Right hindlimb (tissue), 1 donor: Measurements from ENCODE around the gene MFAP5.
A peak's percentile ranks its signal among the peaks of the same experiment; 100 is the strongest.

Experiments used
- DNase-seq: peaks from one replicate; pipeline ENCODE4 v3.0.0-alpha.2; 2018

MFAP5 gene, protein sequence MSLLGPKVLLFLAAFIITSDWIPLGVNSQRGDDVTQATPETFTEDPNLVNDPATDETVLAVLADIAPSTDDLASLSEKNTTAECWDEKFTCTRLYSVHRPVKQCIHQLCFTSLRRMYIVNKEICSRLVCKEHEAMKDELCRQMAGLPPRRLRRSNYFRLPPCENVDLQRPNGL

GRCh38 chr12:8662593-8662992 is at the start of gene MFAP5:
TSS of gene MFAP5 (minus strand) at chr12:8662826. CDS start at chr12:8662104, 722 bp downstream.
- peak; percentile 70 for DNase-seq

DNA sequence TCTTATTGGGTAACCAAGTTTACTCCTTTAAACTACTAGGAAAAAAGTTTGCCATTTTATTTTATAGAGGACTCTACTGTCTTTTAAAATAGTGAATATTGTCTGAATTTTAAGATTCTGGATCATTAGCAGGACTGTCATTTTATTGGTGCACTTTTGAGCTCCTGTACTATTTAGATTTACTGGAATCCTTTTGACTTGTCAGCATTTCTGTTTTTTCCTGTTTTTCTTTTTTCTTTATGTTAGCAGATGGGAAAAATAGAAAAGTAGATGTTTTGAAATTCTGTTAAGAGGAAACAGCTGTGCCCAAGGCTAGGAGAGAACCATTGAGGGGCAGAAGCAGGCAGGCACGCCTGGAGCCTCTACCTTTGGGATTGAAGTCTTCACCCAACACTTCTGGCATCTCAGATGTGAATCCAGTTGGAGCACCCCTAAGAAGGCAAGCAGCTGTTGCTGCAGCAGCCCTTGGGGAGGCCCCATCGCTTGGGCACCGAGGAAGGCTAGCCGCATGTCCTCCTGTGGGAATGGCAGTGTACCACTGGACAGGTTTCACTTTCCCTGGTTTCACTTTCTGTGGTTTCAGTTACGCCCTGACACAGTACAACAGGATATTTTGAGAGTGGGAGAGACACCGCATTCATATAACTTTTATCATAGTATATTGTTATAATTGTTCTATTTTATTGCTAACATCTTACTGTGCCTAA is 46.7 kb upstream of the MFAP5 start:
- DNase-seq: no peak

GRCh38 chr12:8702159-8702558 is 39.5 kb upstream of the MFAP5 start:
- DNase-seq: no peak

DNA sequence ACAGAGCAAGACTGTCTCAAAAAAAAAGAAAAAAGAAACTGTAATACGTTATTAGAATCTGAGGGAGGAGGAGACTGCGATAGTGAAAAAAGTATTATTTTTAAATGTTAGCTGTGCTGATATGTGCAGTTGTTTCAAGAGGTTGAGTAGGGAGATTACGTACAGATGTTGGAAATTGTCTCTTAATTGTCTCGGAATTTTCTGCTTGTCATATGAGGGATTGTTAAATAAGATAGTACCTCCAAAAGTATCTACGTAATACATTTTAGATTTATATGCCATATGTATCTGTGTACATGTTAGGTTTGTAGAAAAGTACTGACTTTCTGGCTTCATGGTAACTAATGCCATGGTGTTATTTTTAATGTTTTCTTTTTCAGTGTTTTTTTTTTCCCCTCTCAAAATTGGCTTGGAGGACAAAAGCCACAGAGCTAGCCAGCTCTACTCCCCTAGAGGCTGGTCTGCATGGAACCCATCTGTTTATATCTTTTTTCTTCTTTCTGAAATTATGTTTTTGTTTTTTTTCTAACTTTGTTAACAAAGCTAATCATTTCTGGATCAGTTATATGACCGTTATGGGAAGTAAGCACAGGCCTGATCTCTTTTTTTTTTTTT is 38.5 kb upstream of the MFAP5 start:
- no peak for DNase-seq

DNA sequence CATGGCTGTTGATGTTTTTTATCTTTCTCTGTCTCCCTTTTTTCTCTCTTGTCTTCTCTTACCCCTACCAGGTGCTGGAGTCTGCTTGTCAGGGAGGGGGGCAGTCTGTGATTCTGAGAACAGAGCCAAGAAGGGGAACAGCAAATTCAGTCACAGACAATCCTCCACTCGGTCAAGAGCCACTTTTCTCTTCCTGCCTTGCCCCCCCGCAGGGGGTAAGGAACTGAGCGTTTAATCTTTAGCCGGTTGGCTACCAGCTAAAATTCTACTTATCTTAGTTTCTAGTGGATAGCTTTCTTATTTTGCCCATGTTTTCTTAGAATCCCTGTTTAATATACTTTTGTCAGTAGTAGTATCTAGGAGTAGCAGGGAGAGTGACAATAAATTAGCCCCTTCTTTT is 37.1 kb upstream of the MFAP5 start:
- no peak for DNase-seq

DNA sequence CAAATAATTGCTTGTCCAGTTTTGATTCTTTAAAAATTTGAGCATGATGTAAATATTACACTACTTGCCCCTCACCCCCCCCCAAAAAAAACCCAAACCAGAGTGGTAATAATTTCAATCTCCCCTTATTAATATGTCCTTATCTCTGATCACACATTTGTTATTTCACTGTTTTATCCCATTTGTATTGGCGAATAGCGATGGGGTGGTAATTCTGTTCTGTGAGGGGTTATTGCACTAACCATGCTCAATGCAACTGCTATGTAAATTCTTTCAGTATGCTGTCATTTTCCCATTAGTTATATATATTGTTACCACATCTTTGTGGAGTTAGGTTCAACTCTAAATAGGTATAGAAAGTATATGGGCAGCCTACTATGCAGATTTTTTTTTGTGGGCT is 36.3 kb upstream of the MFAP5 start:
- DNase-seq: no peak

- peak; percentile 78 for DNase-seq
Observed at GRCh38 chr12:8698132-8698851, 35.7 kb upstream of the MFAP5 start.

DNA sequence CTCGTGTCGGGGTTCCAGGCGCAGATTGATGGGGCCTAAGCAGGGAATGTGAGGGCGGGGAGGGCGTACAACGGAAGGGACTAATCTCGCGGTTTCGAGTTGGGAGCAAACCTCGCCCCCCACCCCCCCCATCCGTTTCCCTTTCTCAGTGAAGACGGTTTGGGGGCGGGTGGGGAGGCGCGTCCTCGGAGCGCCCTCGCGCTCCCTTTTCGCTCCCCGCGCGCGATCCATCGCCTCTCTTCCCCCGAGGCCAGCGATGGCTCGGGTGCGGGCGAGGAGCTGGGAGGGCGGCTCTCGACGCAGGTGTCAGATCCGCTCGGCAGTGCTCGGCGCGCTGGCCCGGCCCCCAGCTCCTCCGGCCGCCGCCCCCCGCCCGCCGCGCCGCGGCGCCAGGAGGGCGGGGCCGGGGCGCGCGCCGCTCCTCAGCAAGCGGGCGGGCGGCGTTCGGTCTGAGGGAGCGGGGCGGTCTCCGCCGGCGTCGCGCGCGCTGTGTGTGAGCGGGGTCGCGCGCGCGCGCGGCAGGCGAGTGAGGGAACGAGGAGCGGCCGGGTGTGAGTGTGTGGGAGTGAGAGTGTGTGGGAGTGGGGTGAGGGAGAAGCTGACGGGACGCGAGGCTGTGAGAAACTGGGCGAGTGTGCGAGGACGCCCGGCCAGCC is 35.0 kb upstream of the MFAP5 start, which contains the start of gene RIMKLB:
Gene RIMKLB (plus strand): TSS at position 516 of the 656 bp plus-strand sequence. CDS start 15,876 bp downstream, outside the sequence.
- peak; percentile 90 for DNase-seq

- DNase-seq: no peak
Observed at GRCh38 chr12:8697120-8697475, 34.5 kb upstream of the MFAP5 start.

- DNase-seq: no peak
Observed at GRCh38 chr12:8696442-8697090, 33.9 kb upstream of the MFAP5 start.

DNA sequence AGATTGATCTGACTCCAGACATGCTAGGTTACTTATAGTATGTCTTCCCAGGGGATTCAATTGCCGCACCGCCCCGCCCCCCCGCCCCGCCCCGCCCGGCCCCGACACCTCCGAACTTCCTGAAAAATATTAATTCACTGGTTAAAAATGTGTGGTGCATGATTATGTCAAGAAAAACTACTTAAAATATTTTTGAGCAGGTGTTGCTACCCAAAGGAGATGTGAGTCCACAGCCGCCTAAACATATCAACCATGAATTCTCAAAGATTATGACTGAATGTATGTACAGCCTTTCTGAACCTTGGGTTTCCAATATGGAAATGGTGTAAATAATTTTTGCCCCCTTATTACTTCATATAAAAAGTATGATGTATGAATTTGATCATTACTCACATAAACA is 32.5 kb upstream of the MFAP5 start:
- no peak for DNase-seq

DNA sequence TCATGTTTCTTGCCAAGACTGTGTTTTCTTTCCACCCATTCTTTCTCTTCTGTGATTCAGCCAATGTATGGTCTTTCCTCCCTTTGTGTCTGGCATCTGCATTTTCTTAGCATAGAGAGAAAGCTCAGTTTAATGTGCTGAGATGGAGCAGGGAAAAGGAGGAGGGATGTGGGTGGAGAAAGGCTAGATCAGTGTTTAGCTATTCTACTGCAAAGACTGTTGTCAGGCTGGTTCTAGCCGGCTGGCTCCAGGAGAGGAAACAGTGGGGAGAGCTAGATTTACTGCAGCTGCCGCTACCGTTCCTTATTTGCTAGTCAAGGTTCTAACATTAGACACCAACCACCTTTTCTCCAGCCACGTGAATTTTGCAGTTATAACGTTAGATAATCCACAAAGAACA is 29.9 kb upstream of the MFAP5 start:
- DNase-seq: peak; percentile 90

GRCh38 chr12:8689681-8690080 is 27.1 kb upstream of the MFAP5 start:
- DNase-seq: no peak

GRCh38 chr12:8687846-8688601 is 25.4 kb upstream of the MFAP5 start:
- peak; percentile 87 for DNase-seq

DNA sequence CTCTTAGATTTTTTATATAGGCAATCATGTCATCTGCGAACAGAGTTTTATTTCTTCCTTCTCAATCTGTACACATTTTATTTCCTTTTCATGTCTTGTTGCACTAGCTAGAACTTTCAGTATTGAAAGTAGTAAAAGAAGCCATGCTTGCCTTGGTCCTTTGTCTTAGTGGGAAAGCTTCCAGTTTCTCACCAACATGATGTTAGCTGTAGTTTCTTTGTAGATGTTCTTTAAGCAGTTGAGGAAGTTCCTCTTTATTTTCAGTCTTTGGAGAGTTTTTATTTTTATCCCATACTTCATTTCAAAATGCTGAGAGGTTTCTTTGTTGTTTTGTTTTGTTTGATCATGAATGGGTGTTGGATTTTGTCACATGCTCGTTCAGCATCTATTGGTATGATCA is 22.4 kb upstream of the MFAP5 start:
- no peak for DNase-seq

- DNase-seq: no peak
Observed at GRCh38 chr12:8681129-8681884, 18.7 kb upstream of the MFAP5 start.

- no peak for DNase-seq
Observed at GRCh38 chr12:8680533-8680932, 17.9 kb upstream of the MFAP5 start.

GRCh38 chr12:8678661-8679111 is 16.1 kb upstream of the MFAP5 start:
- no peak for DNase-seq

DNA sequence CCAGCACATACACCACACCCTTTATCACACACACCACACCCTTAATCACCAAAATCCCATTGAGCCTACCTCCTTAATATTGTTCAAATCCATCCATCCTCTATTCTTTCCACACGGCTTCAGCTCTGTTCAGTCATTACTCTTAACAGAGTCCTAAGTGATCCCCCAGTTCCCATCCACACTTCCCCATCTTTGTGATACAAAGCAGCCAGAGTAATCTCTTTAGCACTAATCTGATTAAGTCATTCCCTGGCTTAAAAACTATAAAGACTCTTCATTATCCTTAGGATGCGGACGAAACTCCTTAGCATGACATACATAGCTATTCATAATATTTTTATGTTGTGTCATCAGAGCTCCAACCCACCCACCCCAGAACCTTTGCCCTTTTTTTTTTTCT is 14.7 kb upstream of the MFAP5 start:
- DNase-seq: no peak

DNA sequence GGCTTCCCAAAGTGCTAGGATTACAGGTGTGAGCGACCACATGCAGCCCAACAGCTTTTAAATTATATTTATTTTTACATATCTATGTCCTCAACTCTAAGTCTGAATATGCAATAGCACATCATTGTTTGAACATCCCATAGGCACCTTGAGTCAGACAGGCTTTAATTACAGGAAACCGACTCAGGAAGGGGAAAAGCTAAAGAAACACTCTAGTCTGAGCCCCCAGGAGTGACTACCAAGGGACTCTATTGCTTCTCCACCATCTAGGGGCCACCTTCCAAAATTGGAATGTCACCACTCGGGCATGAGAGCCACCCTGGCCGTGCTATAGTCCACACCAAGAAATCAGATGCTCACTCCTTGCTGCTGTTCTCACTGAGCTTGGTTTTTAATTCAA is 14.0 kb upstream of the MFAP5 start:
- no peak for DNase-seq

DNA sequence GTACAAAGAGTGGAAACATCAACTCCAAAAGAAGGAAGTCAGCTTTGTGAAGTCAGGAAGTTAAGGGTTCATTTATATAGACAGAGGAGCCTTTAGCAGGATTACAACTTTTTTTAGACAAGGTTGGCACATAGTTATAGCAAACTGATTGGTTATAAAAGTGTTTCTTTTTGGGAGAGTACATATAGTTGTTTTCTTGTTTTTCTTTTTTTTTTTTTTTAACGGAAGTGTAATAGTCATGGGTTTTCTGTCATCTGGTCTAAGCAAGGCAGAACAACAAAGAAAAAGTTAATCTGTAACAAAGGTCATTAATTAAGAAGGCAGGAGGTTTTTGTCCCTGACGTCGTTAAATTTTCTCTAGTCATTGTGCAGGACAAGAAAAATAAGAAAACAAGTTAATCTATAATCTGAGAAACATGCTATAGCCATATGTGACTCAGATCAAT is 13.0 kb upstream of the MFAP5 start:
- no peak for DNase-seq
